SIG-M5 treated with dmso at 0.1 percent for 504 hours (cell line): ENCODE results near the gene STARD5.

Experiments
- DNase-seq: peaks from one replicate; lab custom pipeline; 2025; ENCODE audit not compliant: unreplicated experiment; lab: John Stamatoyannopoulos, UW

The STARD5 gene

GRCh38 chr15:81312790-81313543, 11.0 kb downstream of the STARD5 start:
- DNase-seq = peak; percentile 63

GRCh38 chr15:81311752-81312464, 12.0 kb downstream of the STARD5 start:
- DNase-seq = peak; percentile 94

- DNase-seq = no peak
Measured at GRCh38 chr15:81310480-81310879, 13.5 kb downstream of the STARD5 start.

- no peak for DNase-seq
Measured at GRCh38 chr15:81309647-81310450, 14.1 kb downstream of the STARD5 start.

- DNase-seq = no peak
Measured at GRCh38 chr15:81308260-81308659, 15.7 kb downstream of the STARD5 start.

GRCh38 chr15:81304226-81304625, 19.7 kb downstream of the STARD5 start:
- DNase-seq = no peak

GRCh38 chr15:81303244-81304225, 20.4 kb downstream of the STARD5 start:
- DNase-seq = peak; percentile 5

GRCh38 chr15:81302701-81303109, 21.2 kb downstream of the STARD5 start:
- peak; percentile 5 for DNase-seq

- peak; percentile 70 for DNase-seq
Measured at GRCh38 chr15:81301815-81302399, 22.0 kb downstream of the STARD5 start.

- DNase-seq = no peak
Measured at GRCh38 chr15:81301385-81301784, 22.6 kb downstream of the STARD5 start.

GRCh38 chr15:81299630-81300273, 24.2 kb downstream of the STARD5 start:
- DNase-seq = no peak

GRCh38 chr15:81299156-81299555, 24.8 kb downstream of the STARD5 start:
- DNase-seq = no peak

GRCh38 chr15:81298611-81299010, 25.3 kb downstream of the STARD5 start:
- DNase-seq = no peak

- no peak for DNase-seq
Measured at GRCh38 chr15:81297603-81298575, 26.1 kb downstream of the STARD5 start.

- peak; percentile 30 for DNase-seq
Measured at GRCh38 chr15:81297147-81297572, 26.8 kb downstream of the STARD5 start.

GRCh38 chr15:81296673-81297072, 27.3 kb downstream of the STARD5 start:
- peak; percentile 89 for DNase-seq

- DNase-seq = no peak
Measured at GRCh38 chr15:81296186-81296585, 27.8 kb downstream of the STARD5 start.

- peak; percentile 15 for DNase-seq
Measured at GRCh38 chr15:81295486-81296121, 28.3 kb downstream of the STARD5 start.
